GM12875 (cell line): Measurements from ENCODE around the gene PKD1L1.

Experiments
- H3K4me3 ChIP-seq: one replicate; pipeline ENCODE4 v1.5.1; 2011; ENCODE audit warnings: low read depth, low read length, control low read depth
- CTCF ChIP-seq: IDR thresholded peaks from 2 replicates; pipeline ENCODE4 v1.5.1; 2011; ENCODE audit warnings: low read depth, mild to moderate bottlenecking, control low read depth, inconsistent platforms, low read length, moderate library complexity, borderline replicate concordance; ENCODE audit not compliant: insufficient read depth

PKD1L1 gene

GRCh38 chr7:47970761-47971160 lies 22.5 kb upstream of the PKD1L1 start:
- TF ChIP-seq CTCF, result no peak
- H3K4me3 ChIP-seq, result no peak overlapping the region

- TF ChIP-seq CTCF, result peak; percentile 89
- no peak overlapping the region for H3K4me3 ChIP-seq
These were observed 20.8 kb upstream of the PKD1L1 start for GRCh38 chr7:47968847-47969774.

GRCh38 chr7:47967708-47968107 lies 19.4 kb upstream of the PKD1L1 start:
- H3K4me3 ChIP-seq, result no peak overlapping the region
- no peak for TF ChIP-seq CTCF

DNA sequence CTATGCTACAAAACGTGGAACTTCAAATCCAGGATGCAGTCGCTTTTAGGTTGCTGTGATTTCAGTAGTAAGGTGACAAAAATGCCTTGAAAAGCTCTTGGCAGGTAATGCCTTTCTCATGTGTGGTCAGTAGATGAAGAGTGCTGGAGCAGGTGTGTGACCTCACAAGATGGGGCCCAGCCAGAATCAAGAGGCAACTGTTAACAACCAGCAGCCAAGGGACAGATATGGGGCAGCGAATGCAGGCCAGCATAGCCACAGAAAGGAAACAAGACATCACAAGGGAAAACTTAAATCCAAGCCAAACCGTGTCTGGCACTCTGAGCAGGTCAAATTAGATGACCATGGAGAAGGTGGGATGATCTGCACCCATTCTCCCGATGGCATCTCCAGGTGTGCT lies 18.9 kb upstream of the PKD1L1 start:
- no peak for TF ChIP-seq CTCF
- H3K4me3 ChIP-seq, result no peak overlapping the region

DNA sequence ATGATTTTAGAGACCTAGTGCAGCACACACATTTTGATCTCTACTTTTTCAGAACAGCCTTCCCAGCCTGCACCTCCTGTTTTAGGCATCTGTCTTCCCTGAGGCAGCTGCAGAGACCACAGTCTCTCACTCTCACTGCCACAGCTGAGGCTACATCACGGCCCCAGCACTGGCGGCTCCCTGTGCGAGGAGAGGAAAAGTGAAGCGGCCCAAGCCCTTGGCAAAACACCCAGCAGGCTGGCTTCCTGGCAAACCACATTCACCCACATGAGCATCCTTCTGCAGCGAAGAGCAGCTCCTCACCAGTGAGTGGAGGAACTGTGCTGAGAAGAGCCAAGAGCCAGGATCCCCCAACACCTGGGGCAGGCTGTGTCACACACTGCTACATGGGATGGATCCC lies 17.2 kb upstream of the PKD1L1 start:
- no peak for TF ChIP-seq CTCF
- no peak overlapping the region for H3K4me3 ChIP-seq

DNA sequence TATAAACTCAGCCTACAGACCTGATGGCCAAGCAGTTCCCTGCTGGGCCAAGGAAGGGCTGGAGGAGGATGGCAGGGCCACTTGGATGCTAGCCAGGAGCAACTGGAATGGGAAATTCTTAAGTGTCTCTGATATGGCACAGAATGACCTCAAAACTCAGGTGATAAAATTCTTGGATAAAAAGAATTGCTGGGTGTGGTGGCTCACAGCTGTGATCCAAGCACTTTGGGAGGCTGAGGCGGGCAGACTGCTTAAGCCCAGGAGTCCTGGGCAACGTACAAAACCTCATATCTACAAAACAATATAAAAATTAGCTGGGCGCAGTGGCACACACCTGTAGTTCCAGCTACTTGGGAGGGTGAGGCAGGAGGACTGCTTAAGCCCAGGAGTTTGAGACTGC lies 14.0 kb upstream of the PKD1L1 start:
- TF ChIP-seq CTCF, result no peak
- H3K4me3 ChIP-seq, result no peak overlapping the region

DNA sequence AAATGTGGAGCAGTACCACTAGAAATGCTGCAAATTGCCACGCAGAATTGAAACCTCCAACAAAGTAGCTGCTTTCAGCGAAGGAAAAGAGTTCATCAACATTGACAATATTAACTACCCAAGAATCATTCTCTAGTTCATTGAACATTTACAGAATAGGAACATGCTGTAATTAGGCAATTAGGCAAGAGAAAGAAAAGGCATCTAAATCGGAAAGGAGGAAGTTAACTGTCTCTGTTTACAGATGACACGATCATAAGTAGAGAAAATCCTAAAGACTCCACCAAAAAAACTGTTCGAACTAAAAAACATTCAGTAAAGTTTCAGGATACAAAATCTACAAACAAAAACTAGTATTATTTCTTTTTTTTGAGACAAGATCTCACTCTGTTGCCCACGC lies 8.9 kb upstream of the PKD1L1 start:
- H3K4me3 ChIP-seq, result no peak overlapping the region
- no peak for TF ChIP-seq CTCF
